GM21447 (cell line): ENCODE measurements around the gene UBA5.
A peak's percentile ranks its signal among the peaks of the same experiment; 100 is the strongest.

Source experiments
- ATAC-seq: cut with Tn5 transposase; IDR thresholded peaks from one replicate; pipeline ENCODE4 v1.9.1; 2021; ENCODE audit not compliant: unreplicated experiment

The UBA5 gene

GRCh38 chr3:132713977-132714727 is 54.0 kb downstream of the UBA5 start:
- no peak for ATAC-seq

DNA sequence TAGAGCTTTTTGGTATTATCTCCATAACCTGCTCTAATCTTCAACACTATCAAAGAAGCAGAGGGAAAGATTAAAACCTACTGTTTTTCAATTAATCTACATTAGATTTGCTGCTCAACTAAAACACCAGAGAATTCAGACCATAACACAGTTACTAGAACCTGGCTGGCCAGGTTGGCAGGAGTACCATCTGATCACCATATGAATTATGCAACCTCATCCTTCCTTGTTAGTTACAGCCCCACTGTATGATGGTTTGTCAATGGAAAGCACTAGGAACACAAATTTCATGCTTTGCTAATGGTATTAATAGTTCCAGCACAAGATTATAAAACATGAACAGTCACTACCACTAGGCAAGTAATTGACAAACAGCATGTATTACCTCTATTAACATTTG is 56.2 kb downstream of the UBA5 start:
- no peak for ATAC-seq

DNA sequence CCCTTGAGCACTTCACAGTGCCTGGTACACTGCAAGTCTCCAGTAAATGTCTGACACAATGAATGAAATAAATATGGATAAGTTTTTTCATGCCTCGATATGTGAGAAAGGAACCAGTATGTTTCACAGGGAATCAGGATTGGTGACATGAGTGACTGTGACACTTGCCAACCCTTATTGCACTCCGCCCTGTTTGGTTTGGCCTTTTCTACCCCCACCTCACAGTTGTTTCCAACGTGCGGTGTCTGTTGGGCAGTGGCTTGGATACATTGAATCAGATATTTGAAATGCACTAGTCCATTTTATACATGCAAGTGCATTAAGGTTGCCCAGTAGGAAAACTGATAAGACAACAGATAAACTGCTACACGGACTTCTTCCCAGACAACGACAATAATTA is 60.1 kb downstream of the UBA5 start:
- ATAC-seq, result no peak

GRCh38 chr3:132721479-132722164 is 61.5 kb downstream of the UBA5 start:
- peak; percentile 28 for ATAC-seq

- ATAC-seq, result peak; percentile 81
Measured at GRCh38 chr3:132722165-132723023, 62.3 kb downstream of the UBA5 start, which contains the start of gene NPHP3. NPHP3 (minus strand) TSS chr3:132722409; CDS start chr3:132722355, 54 bp downstream.

GRCh38 chr3:132723024-132723950 is 63.2 kb downstream of the UBA5 start:
- ATAC-seq, result no peak

DNA sequence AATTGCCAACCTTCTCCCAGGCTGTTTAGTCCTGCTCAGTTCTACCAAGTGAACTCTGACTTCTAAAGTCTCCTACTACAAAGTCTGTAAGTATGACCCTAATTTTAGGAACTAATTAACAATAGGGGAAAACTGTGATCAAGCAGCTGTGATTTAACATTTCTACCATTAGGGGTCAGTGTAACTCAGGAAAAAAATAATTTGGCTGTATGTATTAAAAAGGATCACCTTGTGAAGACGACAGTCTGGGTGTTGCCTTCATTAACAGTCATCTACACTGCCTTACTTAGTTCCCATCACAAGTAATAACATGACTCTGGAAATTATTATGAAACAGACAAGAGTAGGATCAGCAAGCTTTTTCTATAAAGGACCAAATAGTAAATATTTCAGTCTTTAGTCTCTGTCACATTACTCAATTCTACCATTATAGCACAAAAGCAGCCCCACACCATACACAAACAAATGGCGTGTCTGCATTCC is 66.3 kb downstream of the UBA5 start:
- ATAC-seq, result no peak
